Raji (cell line): ENCODE data around the gene SLAMF8.

Source experiments
- POLR2A ChIP-seq: IDR thresholded peaks from 2 replicates; pipeline ENCODE4 v1.6.1; 2011; ENCODE audit warnings: low read depth, low read length, control low read depth; ENCODE audit not compliant: insufficient read depth

SLAMF8 gene

GRCh38 chr1:159853417-159854115 is 26.9 kb downstream of the SLAMF8 start:
- no peak for TF ChIP-seq POLR2A

GRCh38 chr1:159854116-159854692 is 27.5 kb downstream of the SLAMF8 start:
- TF ChIP-seq POLR2A: no peak

GRCh38 chr1:159854693-159855192 is 28.1 kb downstream of the SLAMF8 start:
- TF ChIP-seq POLR2A: no peak

GRCh38 chr1:159855709-159856108 is 29.0 kb downstream of the SLAMF8 start:
- TF ChIP-seq POLR2A: no peak

- TF ChIP-seq POLR2A: no peak
Observed at GRCh38 chr1:159856576-159856975, 29.9 kb downstream of the SLAMF8 start.

- TF ChIP-seq POLR2A: no peak
Observed at GRCh38 chr1:159857889-159858288, 31.2 kb downstream of the SLAMF8 start.

GRCh38 chr1:159859767-159860322 is 33.2 kb downstream of the SLAMF8 start:
- no peak for TF ChIP-seq POLR2A

- TF ChIP-seq POLR2A: no peak
Observed at GRCh38 chr1:159860456-159860855, 33.8 kb downstream of the SLAMF8 start.

- TF ChIP-seq POLR2A: no peak
Observed at GRCh38 chr1:159861218-159861617, 34.5 kb downstream of the SLAMF8 start.

GRCh38 chr1:159862031-159862430 is 35.4 kb downstream of the SLAMF8 start:
- no peak for TF ChIP-seq POLR2A

- no peak for TF ChIP-seq POLR2A
Observed at GRCh38 chr1:159862557-159862956, 35.9 kb downstream of the SLAMF8 start, which contains the start of gene VSIG8. VSIG8 (minus strand) TSS chr1:159862657; CDS start chr1:159862521, 136 bp downstream.

GRCh38 chr1:159864262-159864661 is 37.6 kb downstream of the SLAMF8 start:
- no peak for TF ChIP-seq POLR2A

- no peak for TF ChIP-seq POLR2A
Observed at GRCh38 chr1:159866066-159866465, 39.4 kb downstream of the SLAMF8 start.

- TF ChIP-seq POLR2A: no peak
Observed at GRCh38 chr1:159866905-159867663, 40.4 kb downstream of the SLAMF8 start.

- TF ChIP-seq POLR2A: no peak
Observed at GRCh38 chr1:159867664-159868026, 41.0 kb downstream of the SLAMF8 start.

- TF ChIP-seq POLR2A: no peak
Observed at GRCh38 chr1:159868766-159869165, 42.1 kb downstream of the SLAMF8 start.

GRCh38 chr1:159869173-159869572 is 42.5 kb downstream of the SLAMF8 start:
- TF ChIP-seq POLR2A: no peak
